IPS-20b (cell line): Measurements from ENCODE around the gene GIT2.
"Not testable (repeated sequence)": the region's sequence is repeated elsewhere in the genome, so short reads cannot be mapped to it uniquely, and the experiment has no call there.

Experiments
- H3K27ac ChIP-seq: one replicate; pipeline ENCODE4 v1.5.1; 2013; ENCODE audit warnings: low read length
- H3K27me3 ChIP-seq: 2 replicates; pipeline ENCODE4 v1.6.1; 2013; ENCODE audit warnings: mild to moderate bottlenecking, low read length, inconsistent platforms; ENCODE audit not compliant: insufficient read depth
- H3K36me3 ChIP-seq: 2 replicates; pipeline ENCODE4 v1.6.1; 2013; ENCODE audit warnings: low read depth, mild to moderate bottlenecking, inconsistent platforms, low read length, moderate library complexity; ENCODE audit not compliant: insufficient read depth
- H3K4me1 ChIP-seq: 2 replicates; pipeline ENCODE4 v1.6.1; 2013; ENCODE audit warnings: mild to moderate bottlenecking, control low read depth, inconsistent platforms, low read length, moderate library complexity; ENCODE audit not compliant: insufficient read depth
- H3K4me3 ChIP-seq: 2 replicates; pipeline ENCODE4 v1.5.1; 2013; ENCODE audit warnings: mild to moderate bottlenecking, low read length, inconsistent platforms
- H3K9ac ChIP-seq: 2 replicates; pipeline ENCODE4 v1.6.1; 2013; ENCODE audit warnings: low read depth, mild to moderate bottlenecking, inconsistent platforms, low read length, moderate library complexity
- H3K9me3 ChIP-seq: 2 replicates; pipeline ENCODE4 v1.6.1; 2013; ENCODE audit warnings: mild to moderate bottlenecking, low read depth, low read length, inconsistent platforms; ENCODE audit not compliant: insufficient read depth

The GIT2 gene

DNA sequence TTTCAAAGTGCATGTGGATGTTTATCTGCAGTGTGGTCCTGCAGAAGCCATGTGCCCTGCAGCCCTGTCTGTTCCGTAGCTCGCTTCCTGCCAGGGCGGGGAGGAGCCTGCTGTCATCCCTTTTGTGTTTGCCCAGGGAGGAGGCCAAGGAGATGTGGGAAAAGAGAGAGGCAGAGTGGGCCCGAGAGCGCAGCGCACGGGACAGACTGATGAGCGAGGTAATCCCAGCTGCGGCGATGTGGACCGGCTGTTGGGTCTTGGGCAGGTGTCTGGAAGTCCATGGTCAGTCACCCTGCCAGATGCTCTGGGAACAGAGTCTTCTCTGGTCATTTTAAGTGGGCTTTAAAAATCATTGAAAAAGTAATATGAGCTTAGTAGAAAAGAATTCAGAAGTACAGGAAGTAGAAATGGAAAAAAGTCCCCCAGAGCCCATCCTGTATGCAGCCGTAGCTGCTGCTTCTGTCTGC, 83.3 kb downstream of the GIT2 start:
- no peak overlapping the region for H3K4me3 ChIP-seq
- H3K27ac ChIP-seq, result no peak overlapping the region
- H3K27me3 ChIP-seq, result peaks cover 14% of the 10 kb centered on the region
- H3K9ac ChIP-seq, result no peak overlapping the region
- H3K9me3 ChIP-seq, result no peaks in the 10 kb centered on the region
- H3K36me3 ChIP-seq, result peaks cover 29% of the 10 kb centered on the region
- no peaks in the 10 kb centered on the region for H3K4me1 ChIP-seq

DNA sequence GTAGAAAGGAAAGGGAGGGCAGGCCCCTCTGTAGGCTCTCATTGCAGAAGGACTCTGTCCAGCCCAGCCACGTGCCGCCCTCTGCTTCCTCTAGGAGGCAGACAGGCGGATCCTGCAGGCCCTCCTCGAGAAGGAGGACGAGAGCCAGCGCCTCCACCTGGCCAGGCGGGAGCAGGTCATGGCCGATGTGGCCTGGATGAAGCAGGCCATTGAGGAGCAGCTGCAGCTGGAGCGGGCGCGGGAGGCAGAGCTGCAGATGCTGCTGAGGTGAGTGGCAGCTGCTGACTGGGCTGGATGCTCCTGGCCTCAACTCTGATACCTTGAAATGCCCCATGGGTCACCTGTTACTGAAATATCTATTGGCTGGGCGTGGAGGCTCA, 85.2 kb downstream of the GIT2 start:
- Histone ChIP-seq H3K4me1 (no peaks in the 10 kb centered on the region), H3K9me3 (no peaks in the 10 kb centered on the region), H3K9ac (no peak overlapping the region), H3K4me3 (no peak overlapping the region), H3K36me3 (peaks cover 27% of the 10 kb centered on the region), H3K27ac (no peak overlapping the region), H3K27me3 (peaks cover 33% of the 10 kb centered on the region)

DNA sequence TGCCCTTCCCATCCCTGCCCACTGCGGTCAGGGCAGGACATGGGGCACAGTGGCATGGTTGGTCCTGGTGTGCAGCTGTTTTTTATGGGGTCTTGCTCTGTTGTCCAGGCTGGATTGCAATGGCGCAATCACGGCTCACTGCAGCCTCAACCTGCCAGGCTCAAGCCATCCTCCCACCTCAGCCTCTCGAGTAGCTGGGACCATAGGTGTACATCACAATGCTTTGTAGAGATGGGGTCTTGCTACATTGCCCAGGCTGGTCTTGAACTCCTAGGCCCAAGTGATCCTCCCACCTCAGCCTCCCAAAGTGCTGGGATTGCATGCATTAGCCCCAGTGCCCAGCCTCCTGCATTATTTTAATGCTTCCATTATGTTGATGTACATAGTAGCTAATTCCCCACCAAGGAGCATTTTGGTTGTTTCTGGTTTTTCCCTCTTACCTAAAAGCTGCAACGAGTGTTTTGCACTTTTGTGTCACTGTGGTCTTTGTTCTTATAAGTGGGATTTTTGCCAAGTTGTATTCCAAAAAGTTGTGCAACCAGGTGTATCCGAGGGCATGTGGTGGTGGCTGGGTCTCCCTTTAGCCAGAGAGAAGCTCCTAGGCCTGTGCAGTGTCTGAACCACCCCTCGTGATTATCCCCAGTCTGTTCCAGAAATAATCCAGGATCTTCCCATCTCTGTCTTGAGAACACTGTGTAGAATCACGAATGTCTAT, 85.8 kb downstream of the GIT2 start:
- Histone ChIP-seq H3K9me3 (no peaks in the 10 kb centered on the region), H3K4me3 (no peak overlapping the region), H3K27ac (no peak overlapping the region), H3K9ac (no peak overlapping the region), H3K36me3 (peaks cover 28% of the 10 kb centered on the region), H3K4me1 (no peaks in the 10 kb centered on the region), H3K27me3 (peaks cover 38% of the 10 kb centered on the region)

DNA sequence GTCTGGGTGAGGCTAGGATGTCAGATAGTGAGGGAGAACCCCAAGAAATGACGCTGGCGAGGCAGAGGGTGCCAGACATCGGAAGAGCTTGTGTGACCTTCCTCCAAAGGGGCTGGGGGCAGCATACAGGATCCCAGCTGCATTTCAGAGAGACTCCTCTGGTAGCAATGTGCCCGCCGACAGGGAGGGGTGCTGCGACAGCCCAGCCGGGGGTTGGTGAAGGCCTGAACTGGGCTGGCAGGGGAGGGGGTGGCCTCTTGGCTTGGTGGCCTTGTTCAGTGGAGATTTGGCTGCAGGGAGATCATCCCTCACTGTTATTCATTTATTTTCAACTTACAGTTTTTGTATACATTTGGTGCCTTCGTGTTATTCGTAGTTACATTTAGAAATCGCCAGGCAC, 90.9 kb downstream of the GIT2 start:
- H3K9ac ChIP-seq, result no peak overlapping the region
- peaks cover 33% of the 10 kb centered on the region for H3K36me3 ChIP-seq
- peaks cover 89% of the 10 kb centered on the region for H3K27me3 ChIP-seq
- H3K9me3 ChIP-seq, result no peaks in the 10 kb centered on the region
- H3K4me3 ChIP-seq, result no peak overlapping the region
- no peaks in the 10 kb centered on the region; the same call in 1 of the 2 replicates for H3K4me1 ChIP-seq
- no peak overlapping the region for H3K27ac ChIP-seq

DNA sequence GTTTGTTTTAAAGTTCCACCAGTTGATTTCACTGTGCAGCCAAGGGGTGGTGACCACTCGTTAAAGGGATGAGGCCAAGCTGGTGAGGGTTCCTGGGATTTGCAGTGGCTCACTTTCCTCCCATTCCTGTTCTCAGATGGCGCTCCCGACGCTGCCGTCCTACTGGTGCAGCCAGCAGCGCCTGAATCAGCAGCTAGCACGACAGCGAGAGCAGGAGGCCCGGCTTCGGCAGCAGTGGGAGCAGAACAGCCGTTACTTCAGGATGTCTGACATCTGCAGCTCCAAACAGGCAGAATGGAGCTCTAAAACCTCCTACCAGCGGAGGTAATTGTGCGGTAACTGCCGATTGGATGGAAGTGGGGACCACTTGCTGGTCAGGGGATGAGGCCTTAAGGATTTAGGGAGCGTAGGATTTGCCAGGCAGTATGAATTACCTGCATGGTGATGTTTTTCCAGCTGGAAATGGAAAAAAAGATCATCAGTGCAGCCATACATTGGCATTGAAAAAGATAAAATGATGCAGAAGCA, 93.2 kb downstream of the GIT2 start:
- peaks cover 100% of the 10 kb centered on the region for H3K27me3 ChIP-seq
- H3K36me3 ChIP-seq, result peaks cover 31% of the 10 kb centered on the region
- no peak overlapping the region for H3K27ac ChIP-seq
- no peaks in the 10 kb centered on the region for H3K9me3 ChIP-seq
- no peak overlapping the region for H3K9ac ChIP-seq
- no peaks in the 10 kb centered on the region; the same call in 1 of the 2 replicates for H3K4me1 ChIP-seq
- no peak overlapping the region for H3K4me3 ChIP-seq

DNA sequence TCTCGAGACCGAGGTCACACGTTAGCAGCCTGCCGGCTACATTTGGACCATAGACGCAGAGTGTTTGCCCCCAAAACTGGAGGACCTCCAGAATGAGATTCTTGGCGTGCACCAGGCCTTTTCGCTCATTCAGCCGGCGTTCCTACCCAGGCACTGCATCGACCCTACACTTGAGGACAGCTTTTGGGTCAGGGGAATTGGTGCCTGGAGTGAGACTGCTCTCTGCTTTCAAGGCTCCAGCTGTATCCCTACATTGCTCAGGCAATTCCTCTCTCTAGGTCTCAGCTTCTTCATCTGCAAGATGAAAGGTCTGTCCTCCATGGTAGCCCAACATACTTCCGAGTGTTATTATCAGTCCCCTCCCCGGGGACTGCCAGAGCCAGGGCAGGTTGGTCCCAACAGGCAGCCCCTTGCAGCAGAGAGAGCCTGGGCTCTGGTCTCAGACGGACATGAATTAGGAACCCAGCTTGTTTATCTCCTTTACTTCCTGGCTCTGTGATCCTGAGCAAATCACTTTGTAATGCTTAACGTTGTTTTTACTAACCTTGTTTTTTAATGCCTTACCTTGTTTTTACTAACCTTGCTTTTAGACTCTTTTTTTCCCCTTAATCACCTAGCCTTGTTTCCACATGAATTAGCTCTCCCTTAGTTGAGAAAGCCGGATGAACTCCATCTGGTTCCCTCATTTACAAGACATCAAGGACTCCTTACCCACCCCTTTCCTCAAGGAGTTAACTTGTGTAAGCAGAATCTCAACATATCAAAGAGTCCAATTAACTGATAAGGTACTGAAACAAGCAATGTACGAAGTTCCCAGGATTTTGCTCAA, 95.2 kb downstream of the GIT2 start:
- H3K9ac ChIP-seq, result peak overlapping the region; percentile 70; the same call in 1 of the 2 replicates
- peaks cover 15% of the 10 kb centered on the region; the same call in 1 of the 2 replicates for H3K36me3 ChIP-seq
- H3K27me3 ChIP-seq, result peaks cover 100% of the 10 kb centered on the region
- no peaks in the 10 kb centered on the region for H3K9me3 ChIP-seq
- H3K4me3 ChIP-seq, result peak overlapping the region; percentile 79
- H3K4me1 ChIP-seq, result no peaks in the 10 kb centered on the region; the same call in 1 of the 2 replicates
- no peak overlapping the region for H3K27ac ChIP-seq

DNA sequence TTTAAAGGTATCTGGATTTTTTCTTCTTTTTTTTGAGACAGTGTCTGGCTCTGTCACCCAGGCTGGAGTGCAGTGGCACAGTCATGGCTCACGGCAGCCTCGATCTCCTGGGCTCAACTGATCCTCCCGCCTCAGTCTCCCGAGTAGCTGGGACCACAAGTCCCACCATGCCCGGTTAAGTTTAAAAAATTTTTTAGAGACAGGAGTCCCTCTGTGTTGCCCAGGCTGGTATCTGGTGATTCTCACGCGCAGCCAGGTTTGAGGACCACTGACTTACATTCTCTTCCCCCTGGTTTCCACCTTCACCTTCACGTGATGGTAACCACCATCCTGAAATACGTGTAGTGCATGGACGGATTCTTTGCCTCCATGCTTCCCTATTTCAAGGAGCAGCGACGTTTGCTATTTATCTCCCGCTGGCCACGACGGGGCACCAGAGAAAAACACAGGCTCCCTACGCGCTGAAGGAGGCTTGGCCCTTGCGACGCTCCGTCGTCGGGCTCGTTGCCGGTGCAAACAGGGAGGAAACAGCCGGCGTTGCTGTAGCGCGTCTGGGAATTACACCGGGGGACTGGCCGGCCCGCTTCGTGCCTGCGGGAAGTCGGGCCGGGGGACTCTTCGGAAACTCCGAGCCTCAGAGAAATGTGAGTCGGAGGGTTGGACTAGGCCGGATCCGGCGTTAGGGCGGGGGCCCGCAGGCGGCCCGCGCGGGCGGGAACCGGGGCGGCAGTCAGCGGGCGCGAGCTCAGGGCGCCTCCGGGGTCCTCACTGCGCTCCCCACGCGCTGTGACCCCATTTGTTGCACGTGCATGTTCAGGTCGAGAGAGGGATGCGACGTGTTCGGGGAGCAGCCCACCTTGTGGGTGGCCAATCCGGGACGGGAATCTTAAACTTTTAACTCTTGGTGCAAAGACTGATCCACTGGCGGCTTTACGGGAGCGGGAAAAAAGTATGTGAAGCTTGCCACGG, 96.1 kb downstream of the GIT2 start, which contains the start of gene TCHP:
TCHP (plus strand) TSS at position 492 of the 969 bp plus-strand sequence. CDS start 2,753 bp downstream, outside the sequence.
- H3K4me3 ChIP-seq, result peak within 1 kb of the TSS; percentile 79
- H3K27ac ChIP-seq, result no peak within 1 kb of the TSS
- H3K4me1 ChIP-seq, result no peaks in the 10 kb centered on the region; the same call in 1 of the 2 replicates
- H3K36me3 ChIP-seq, result peaks cover 8% of the 10 kb centered on the region; the same call in 1 of the 2 replicates
- H3K9ac ChIP-seq, result peak within 1 kb of the TSS; percentile 70; the same call in 1 of the 2 replicates
- H3K9me3 ChIP-seq, result no peaks in the 10 kb centered on the region
- peaks cover 100% of the 10 kb centered on the region for H3K27me3 ChIP-seq

DNA sequence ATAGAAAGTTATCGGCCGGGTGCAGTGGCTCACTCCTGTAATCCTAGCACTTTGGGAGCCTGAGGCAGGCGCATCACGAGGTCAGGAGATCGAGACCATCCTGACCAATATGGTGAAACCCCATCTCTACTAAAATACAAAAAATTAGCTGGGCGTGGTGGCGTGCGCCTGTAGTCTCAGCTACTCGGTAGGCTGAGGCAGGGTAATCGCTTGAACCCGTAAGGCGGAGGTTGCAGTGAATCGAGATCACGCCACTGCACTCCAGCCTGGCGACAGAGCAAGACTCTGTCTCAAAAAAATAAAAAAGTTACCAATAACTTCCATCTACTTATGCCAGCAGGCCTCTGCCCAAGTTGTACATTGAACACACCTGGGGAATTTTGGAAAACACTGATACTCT, 96.8 kb downstream of the GIT2 start:
- H3K4me3 ChIP-seq, H3K9me3 ChIP-seq, H3K36me3 ChIP-seq, H3K27ac ChIP-seq, H3K9ac ChIP-seq, H3K4me1 ChIP-seq: not testable (repeated sequence)
- H3K27me3 ChIP-seq, result peaks cover 99% of the 10 kb centered on the region

DNA sequence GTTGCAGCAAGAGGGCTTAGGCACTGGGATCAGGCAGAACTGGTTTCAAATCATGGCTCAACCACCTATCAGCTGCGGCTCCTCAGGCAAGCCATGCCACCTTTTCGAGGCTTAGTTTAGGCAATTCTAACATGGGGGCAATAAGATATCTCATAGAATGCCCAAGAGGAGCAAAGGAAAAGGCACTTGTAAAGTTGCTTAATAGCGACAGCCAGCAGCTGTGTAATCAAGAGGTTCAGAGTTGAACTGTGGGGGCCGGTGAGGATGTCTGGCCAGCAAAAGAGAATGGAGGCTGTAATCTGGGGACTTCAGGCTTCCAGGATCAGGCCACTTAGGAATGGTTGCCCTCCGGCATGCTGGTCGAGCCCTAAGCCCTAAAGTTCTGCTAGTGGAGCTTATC, 99.1 kb downstream of the GIT2 start:
- Histone ChIP-seq H3K36me3 (no peaks in the 10 kb centered on the region), H3K27me3 (peaks cover 93% of the 10 kb centered on the region), H3K4me1 (no peaks in the 10 kb centered on the region; the same call in none of the 2 replicates), H3K9me3 (no peaks in the 10 kb centered on the region), H3K9ac (no peak overlapping the region), H3K27ac (no peak overlapping the region), H3K4me3 (no peak overlapping the region)

DNA sequence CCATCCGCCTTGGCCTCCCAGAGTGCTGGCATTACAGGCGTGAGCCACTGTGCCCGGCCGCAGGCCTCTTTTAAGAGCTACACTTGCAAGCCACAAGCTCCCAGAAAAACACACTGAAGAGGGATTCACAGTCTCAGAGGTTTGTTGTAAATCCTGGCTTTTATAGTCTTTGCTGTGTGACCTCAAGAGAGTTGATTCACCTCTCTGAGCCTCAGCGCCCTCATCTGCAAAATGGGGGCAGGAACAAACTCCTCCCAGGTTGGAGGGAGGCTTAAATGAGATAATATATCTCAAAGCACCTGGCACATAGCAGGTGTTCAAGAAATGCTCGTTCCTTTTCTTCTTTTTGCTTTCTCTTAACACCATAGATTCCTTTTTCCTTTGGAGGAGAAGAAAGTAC, 100.0 kb downstream of the GIT2 start:
- no peaks in the 10 kb centered on the region for H3K36me3 ChIP-seq
- no peak overlapping the region for H3K27ac ChIP-seq
- no peaks in the 10 kb centered on the region for H3K9me3 ChIP-seq
- no peak overlapping the region for H3K4me3 ChIP-seq
- no peak overlapping the region for H3K9ac ChIP-seq
- peaks cover 93% of the 10 kb centered on the region for H3K27me3 ChIP-seq
- H3K4me1 ChIP-seq, result no peaks in the 10 kb centered on the region; the same call in none of the 2 replicates

DNA sequence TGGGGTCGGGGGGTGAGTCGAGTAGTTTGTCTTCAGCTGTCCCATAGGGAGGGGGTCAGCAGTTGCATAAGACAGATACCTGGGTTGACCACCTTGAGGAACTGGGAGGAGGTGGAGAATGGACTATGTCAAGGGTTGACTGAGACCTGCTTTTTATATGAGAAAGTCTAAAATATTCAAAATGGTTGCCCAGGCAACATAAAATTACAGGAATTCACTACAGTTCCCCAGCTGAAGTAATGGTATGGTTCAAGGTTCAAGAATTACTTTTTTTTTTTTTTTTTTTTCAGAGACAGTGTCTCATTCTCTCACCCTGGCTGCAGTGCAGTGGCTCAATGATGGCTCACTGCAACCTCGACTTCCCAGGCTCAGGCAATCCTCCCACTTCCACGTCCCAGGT, 101.2 kb downstream of the GIT2 start:
- no peak overlapping the region for H3K27ac ChIP-seq
- no peak overlapping the region for H3K9ac ChIP-seq
- no peaks in the 10 kb centered on the region; the same call in 1 of the 2 replicates for H3K4me1 ChIP-seq
- peaks cover 82% of the 10 kb centered on the region for H3K27me3 ChIP-seq
- no peaks in the 10 kb centered on the region for H3K9me3 ChIP-seq
- no peak overlapping the region for H3K4me3 ChIP-seq
- no peaks in the 10 kb centered on the region for H3K36me3 ChIP-seq
